ENCODE results near the gene FHIT. TPM values are rescaled to one million over a fixed set of nuclear protein-coding genes. Genes with fewer than 3 reads are reported as not detected.
"Not testable (repeated sequence)": the region's sequence is repeated elsewhere in the genome, so short reads cannot be mapped to it uniquely, and the experiment has no call there.

The FHIT gene
- total RNA-seq, 1 donor from 2014 or later: 0.53 TPM

- no peak for DNase-seq (ENCODE audit: low read depth)
Observed at GRCh38 chr3:61065451-61066011, 185.7 kb downstream of the FHIT start.

- no peak for DNase-seq (ENCODE audit: low read depth)
Observed at GRCh38 chr3:61061092-61061723, 190.0 kb downstream of the FHIT start.

GRCh38 chr3:61060411-61060861 lies 190.8 kb downstream of the FHIT start:
- no peak for DNase-seq (ENCODE audit: low read depth)

GRCh38 chr3:61058836-61059235 lies 192.4 kb downstream of the FHIT start:
- DNase-seq (ENCODE audit: low read depth): no peak

- DNase-seq (ENCODE audit: low read depth): no peak
Observed at GRCh38 chr3:61057464-61057863, 193.8 kb downstream of the FHIT start.

GRCh38 chr3:61055447-61055846 lies 195.8 kb downstream of the FHIT start:
- no peak for DNase-seq (ENCODE audit: low read depth)

- DNase-seq (ENCODE audit: low read depth): no peak
Observed at GRCh38 chr3:61053781-61054496, 197.3 kb downstream of the FHIT start.

GRCh38 chr3:61052851-61053250 lies 198.4 kb downstream of the FHIT start:
- DNase-seq (ENCODE audit: low read depth): no peak

GRCh38 chr3:61051666-61052065 lies 199.6 kb downstream of the FHIT start:
- DNase-seq (ENCODE audit: low read depth): no peak

GRCh38 chr3:61045169-61045568 lies 206.1 kb downstream of the FHIT start:
- DNase-seq (ENCODE audit: low read depth): not testable (repeated sequence)

GRCh38 chr3:61043156-61043555 lies 208.1 kb downstream of the FHIT start:
- DNase-seq (ENCODE audit: low read depth): no peak

GRCh38 chr3:61040618-61041017 lies 210.6 kb downstream of the FHIT start:
- DNase-seq (ENCODE audit: low read depth): no peak

GRCh38 chr3:61035573-61035972 lies 215.7 kb downstream of the FHIT start:
- DNase-seq (ENCODE audit: low read depth): no peak

GRCh38 chr3:61032991-61033390 lies 218.3 kb downstream of the FHIT start:
- no peak for DNase-seq (ENCODE audit: low read depth)

- no peak for DNase-seq (ENCODE audit: low read depth)
Observed at GRCh38 chr3:61031503-61031902, 219.7 kb downstream of the FHIT start.

GRCh38 chr3:61030469-61031035 lies 220.7 kb downstream of the FHIT start:
- DNase-seq (ENCODE audit: low read depth): no peak

GRCh38 chr3:61029194-61029593 lies 222.1 kb downstream of the FHIT start:
- DNase-seq (ENCODE audit: low read depth): no peak

- DNase-seq (ENCODE audit: low read depth): no peak
Observed at GRCh38 chr3:61018807-61019206, 232.4 kb downstream of the FHIT start.

GRCh38 chr3:61017028-61017427 lies 234.2 kb downstream of the FHIT start:
- not testable (repeated sequence) for DNase-seq (ENCODE audit: low read depth)

- DNase-seq (ENCODE audit: low read depth): no peak
Observed at GRCh38 chr3:61015859-61016258, 235.4 kb downstream of the FHIT start.

- no peak for DNase-seq (ENCODE audit: low read depth)
Observed at GRCh38 chr3:61015408-61015807, 235.8 kb downstream of the FHIT start.

GRCh38 chr3:61008998-61009380 lies 242.3 kb downstream of the FHIT start:
- DNase-seq (ENCODE audit: low read depth): no peak

All from myocyte (in vitro differentiated cells).